Measurements from ENCODE around the gene LCE2C.
"Not testable (repeated sequence)": the region's sequence is repeated elsewhere in the genome, so short reads cannot be mapped to it uniquely, and the experiment has no call there.

Gene LCE2C

DNA sequence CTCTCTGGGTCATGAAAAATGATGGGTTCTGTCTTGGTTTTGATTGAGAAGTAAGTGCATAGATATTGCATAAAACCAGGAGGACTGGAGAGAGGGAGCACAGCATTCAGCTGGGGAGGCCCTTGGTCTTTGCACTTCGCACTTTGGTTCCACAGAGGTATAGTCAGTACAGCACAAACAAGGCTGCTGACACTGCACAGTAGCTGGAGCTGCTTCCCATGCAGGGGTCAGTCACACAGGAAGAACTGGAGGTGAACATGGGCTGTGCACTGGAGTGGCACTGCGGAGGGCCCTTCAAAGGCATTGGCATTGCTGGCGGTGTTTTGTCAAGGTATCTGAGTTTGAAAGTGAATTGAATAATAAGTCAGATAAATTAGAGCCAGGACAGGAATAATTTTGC lies 16.4 kb upstream of the LCE2C start:
- no peaks in the 10 kb centered on the region for H3K4me1 ChIP-seq
- H3K4me3 ChIP-seq = no peak overlapping the region
- no peaks in the 10 kb centered on the region for H3K36me3 ChIP-seq
- H3K4me2 ChIP-seq = no peak overlapping the region
- no peaks in the 10 kb centered on the region for H3K9me3 ChIP-seq (replicated peaks in 1 of 11)
- no peak for TF ChIP-seq Cebpa-rat (IDR thresholded peaks at IDR 0.05)
- H3K27me3 ChIP-seq = no peaks in the 10 kb centered on the region
- no peak overlapping the region for H3K9ac ChIP-seq
- no peak overlapping the region for H3K27ac ChIP-seq
- no peaks in the 10 kb centered on the region for H4K20me1 ChIP-seq

DNA sequence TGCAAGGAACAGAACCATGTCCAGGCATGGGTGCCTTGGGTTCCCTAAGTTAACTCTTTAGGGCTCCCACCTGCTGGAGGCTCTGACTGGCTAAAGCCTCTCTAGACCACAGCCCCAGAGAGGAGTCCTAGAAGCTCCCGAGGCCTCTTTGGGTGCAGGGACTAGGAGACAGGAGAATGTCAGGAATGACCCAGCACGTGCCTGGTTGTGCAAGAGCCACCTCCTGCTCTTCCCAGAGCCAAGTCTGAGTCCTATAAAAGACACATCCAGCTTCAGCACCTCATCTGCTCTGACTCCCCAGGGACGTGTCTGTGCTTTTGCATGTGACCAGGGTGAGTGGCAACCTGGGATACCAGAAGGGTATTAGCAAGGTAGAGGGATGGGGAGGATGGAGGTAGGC lies 12.0 kb upstream of the LCE2C start, which contains the start of gene LCE2D:
TSS of gene LCE2D (plus strand) at position 283 of the 400 bp plus-strand sequence. CDS start 726 bp downstream, outside the sequence.
- no peak within 1 kb of the TSS for H3K4me3 ChIP-seq
- no peak within 1 kb of the TSS for H3K9ac ChIP-seq
- no peak for TF ChIP-seq Cebpa-rat (IDR thresholded peaks at IDR 0.05)
- no peaks in the 10 kb centered on the region for H3K4me1 ChIP-seq
- no peaks in the 10 kb centered on the region for H3K27me3 ChIP-seq
- H3K4me2 ChIP-seq = no peak within 1 kb of the TSS
- H3K36me3 ChIP-seq = no peaks in the 10 kb centered on the region
- peaks cover 0 to 4% (median 0%) of the 10 kb centered on the region in 11 experiments; a peak in 1 of 22 replicates for H3K9me3 ChIP-seq (replicated peaks in 1 of 11)
- H3K27ac ChIP-seq = no peak within 1 kb of the TSS
- H4K20me1 ChIP-seq = no peaks in the 10 kb centered on the region

DNA sequence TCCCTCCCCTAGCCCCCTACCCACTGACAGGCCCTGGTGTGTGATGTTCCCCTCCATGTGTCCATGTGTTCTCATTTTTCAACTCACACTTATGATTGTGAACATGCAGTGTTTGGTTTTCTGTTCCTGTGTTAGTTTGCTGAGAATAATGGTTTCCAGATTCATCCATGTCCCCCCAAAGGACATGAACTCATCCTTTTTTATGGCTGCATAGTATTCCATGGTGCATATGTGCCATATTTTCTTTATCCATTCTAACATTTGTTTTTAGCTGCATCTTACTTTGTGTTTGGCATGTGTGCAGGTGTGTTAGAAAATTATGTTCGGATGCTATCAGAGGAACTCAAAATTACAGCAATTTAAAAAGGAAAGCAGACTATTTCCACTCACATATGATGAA lies 8.9 kb upstream of the LCE2C start:
- H4K20me1 ChIP-seq; H3K27ac ChIP-seq; H3K9ac ChIP-seq; H3K4me3 ChIP-seq; H3K36me3 ChIP-seq; H3K9me3 ChIP-seq (replicated peaks in 1 of 11); H3K27me3 ChIP-seq; H3K4me1 ChIP-seq; H3K4me2 ChIP-seq: not testable (repeated sequence)

DNA sequence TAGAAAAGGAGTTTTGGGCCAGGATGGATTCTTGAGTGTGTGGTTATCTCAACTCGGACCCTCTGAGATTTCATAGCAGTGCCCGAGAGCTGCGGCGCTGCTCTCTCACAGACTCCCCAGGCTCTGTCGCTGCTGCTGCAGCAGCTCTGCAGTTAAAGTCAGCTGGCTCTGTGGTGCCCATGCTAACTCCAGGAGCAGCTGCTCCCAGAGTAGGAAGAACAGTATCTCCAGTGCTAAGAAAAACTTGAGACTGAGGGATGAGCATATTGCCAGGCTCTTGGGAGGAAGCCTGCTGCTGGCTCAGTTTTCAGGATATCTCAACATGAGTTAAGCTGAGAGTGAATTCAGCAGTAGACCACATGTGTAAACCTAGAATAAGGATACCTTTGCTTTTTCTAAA lies 7.4 kb upstream of the LCE2C start:
- no peaks in the 10 kb centered on the region for H3K36me3 ChIP-seq
- no peak overlapping the region for H3K27ac ChIP-seq
- no peaks in the 10 kb centered on the region for H3K27me3 ChIP-seq
- no peaks in the 10 kb centered on the region for H3K4me1 ChIP-seq
- H3K9me3 ChIP-seq (replicated peaks in 1 of 11) = peaks cover 0 to 4% (median 0%) of the 10 kb centered on the region in 11 experiments; a peak in 1 of 22 replicates
- no peak overlapping the region for H3K9ac ChIP-seq
- TF ChIP-seq Cebpa-rat (IDR thresholded peaks at IDR 0.05) = no peak
- no peak overlapping the region for H3K4me3 ChIP-seq
- no peaks in the 10 kb centered on the region for H4K20me1 ChIP-seq
- H3K4me2 ChIP-seq = no peak overlapping the region

DNA sequence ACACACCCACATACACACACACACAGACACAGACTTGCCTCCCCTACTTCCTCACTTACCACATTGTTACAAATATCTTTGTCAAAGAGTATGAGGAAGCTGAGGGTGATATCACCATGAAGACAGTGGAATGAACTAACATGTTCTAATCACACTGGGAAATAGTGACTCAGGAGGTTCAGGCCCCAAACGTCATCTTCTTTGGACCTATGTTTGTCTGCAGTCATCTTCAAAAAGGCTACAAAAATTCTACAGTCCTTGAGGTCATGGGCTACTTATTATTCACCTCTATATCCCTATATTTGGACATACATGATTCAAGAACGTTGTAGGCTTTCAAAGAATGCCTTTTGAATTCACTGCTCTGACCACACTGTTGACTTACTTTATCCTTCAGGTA lies 2.1 kb upstream of the LCE2C start:
- Histone ChIP-seq H3K27ac (no peak overlapping the region), H3K4me3 (no peak overlapping the region), H3K4me1 (no peaks in the 10 kb centered on the region), H4K20me1 (no peaks in the 10 kb centered on the region), H3K9me3 (replicated peaks in 1 of 11) (no peaks in the 10 kb centered on the region), H3K4me2 (no peak overlapping the region), H3K36me3 (no peaks in the 10 kb centered on the region), H3K9ac (no peak overlapping the region), H3K27me3 (no peaks in the 10 kb centered on the region)
- TF ChIP-seq Cebpa-rat (IDR thresholded peaks at IDR 0.05) = no peak

DNA sequence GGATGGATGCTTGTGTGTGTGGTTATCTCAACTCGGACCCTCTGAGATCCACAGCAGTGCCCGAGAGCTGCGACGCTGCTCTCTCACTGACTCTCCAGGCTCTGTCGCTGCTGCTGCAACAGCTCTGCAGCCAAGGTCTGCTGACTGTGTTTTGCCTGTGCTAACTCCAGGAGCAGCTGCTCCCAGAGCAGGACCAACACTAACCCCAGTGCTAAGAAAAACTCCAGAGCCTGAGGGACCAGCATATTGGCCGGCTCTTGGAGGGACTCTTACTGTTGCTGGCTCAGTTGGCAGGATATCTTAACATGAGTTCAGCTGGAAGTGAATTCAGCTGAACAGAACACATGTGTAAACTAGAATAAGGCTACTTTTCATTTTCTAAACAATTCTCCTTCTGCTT lies 4.4 kb downstream of the LCE2C start:
- Histone ChIP-seq H3K4me2 (no peak overlapping the region), H3K27me3 (no peaks in the 10 kb centered on the region), H3K36me3 (no peaks in the 10 kb centered on the region), H3K9ac (no peak overlapping the region), H3K4me3 (no peak overlapping the region), H4K20me1 (no peaks in the 10 kb centered on the region), H3K4me1 (no peaks in the 10 kb centered on the region), H3K9me3 (replicated peaks in 1 of 11) (no peaks in the 10 kb centered on the region), H3K27ac (no peak overlapping the region)
- no peak for TF ChIP-seq Cebpa-rat (IDR thresholded peaks at IDR 0.05)

DNA sequence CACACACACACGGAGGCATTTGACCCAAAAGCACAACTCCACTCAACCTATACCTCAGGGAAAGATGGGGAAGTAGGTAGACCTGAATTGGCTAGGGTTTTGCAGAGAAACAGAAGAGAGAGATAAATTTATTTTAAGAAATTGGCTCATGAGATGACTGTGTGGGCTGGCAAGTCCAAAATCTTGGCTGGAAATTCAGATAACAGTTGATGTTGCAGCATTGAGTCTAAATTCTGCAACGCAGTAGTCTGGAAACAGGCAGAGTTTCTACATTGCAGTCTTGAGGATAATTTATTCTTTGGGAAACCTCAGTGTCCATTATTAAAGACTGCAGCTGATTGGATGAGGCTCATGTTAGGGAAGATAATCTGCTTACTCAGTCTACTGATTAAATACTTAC lies 6.5 kb downstream of the LCE2C start:
- Histone ChIP-seq H3K4me2 (no peak overlapping the region), H3K36me3 (no peaks in the 10 kb centered on the region), H4K20me1 (no peaks in the 10 kb centered on the region), H3K9me3 (replicated peaks in 1 of 11) (no peaks in the 10 kb centered on the region), H3K27me3 (no peaks in the 10 kb centered on the region), H3K4me1 (no peaks in the 10 kb centered on the region), H3K27ac (no peak overlapping the region), H3K4me3 (no peak overlapping the region), H3K9ac (no peak overlapping the region)
- no peak for TF ChIP-seq Cebpa-rat (IDR thresholded peaks at IDR 0.05)

DNA sequence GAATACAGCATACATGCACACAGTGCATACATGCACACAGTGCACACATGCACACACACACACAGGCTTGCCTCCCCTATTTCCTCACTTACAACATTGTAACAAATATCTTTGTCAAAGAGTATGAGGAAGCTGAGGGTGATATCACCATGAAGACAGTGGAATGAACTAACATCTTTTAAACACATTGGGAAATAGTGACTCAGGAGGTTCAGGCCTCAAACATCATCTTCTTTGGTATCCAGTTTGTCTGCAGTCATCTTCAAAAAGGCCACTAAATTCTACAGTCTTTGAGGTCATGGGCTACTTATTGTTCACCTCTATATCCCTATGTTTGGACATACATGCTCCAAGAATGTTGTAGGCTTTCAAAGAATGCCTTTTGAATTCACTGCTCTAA lies 8.8 kb downstream of the LCE2C start:
- Histone ChIP-seq H3K9ac (no peak overlapping the region), H3K36me3 (no peaks in the 10 kb centered on the region), H3K27me3 (no peaks in the 10 kb centered on the region), H3K4me1 (no peaks in the 10 kb centered on the region), H3K4me2 (no peak overlapping the region), H4K20me1 (no peaks in the 10 kb centered on the region), H3K4me3 (no peak overlapping the region), H3K27ac (no peak overlapping the region), H3K9me3 (replicated peaks in 1 of 11) (no peaks in the 10 kb centered on the region)
- no peak for TF ChIP-seq Cebpa-rat (IDR thresholded peaks at IDR 0.05)

DNA sequence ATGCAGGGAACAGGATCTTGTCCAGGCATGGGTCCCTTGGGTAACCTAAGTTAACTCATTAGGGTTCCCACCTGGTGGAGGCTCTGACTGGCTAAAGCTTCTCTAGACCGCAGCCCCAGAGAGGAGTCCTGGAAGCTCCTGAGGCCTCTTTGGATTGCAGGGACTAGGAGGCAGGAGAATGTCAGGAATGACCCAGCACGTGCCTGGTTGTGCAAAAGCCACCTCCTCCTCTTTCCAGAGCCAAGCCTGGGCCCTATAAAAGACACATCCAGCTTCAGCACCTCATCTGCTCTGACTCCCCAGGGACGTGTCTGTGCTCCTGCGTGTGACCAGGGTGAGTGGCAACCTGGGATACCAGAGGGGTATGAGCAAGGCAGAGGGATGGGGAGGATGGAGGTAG lies 10.7 kb downstream of the LCE2C start, which contains the start of gene LCE2B:
TSS of gene LCE2B (plus strand) at position 301 of the 400 bp plus-strand sequence. CDS start 721 bp downstream, outside the sequence.
- not testable (repeated sequence) for H4K20me1 ChIP-seq; H3K9me3 ChIP-seq (replicated peaks in 1 of 11)

DNA sequence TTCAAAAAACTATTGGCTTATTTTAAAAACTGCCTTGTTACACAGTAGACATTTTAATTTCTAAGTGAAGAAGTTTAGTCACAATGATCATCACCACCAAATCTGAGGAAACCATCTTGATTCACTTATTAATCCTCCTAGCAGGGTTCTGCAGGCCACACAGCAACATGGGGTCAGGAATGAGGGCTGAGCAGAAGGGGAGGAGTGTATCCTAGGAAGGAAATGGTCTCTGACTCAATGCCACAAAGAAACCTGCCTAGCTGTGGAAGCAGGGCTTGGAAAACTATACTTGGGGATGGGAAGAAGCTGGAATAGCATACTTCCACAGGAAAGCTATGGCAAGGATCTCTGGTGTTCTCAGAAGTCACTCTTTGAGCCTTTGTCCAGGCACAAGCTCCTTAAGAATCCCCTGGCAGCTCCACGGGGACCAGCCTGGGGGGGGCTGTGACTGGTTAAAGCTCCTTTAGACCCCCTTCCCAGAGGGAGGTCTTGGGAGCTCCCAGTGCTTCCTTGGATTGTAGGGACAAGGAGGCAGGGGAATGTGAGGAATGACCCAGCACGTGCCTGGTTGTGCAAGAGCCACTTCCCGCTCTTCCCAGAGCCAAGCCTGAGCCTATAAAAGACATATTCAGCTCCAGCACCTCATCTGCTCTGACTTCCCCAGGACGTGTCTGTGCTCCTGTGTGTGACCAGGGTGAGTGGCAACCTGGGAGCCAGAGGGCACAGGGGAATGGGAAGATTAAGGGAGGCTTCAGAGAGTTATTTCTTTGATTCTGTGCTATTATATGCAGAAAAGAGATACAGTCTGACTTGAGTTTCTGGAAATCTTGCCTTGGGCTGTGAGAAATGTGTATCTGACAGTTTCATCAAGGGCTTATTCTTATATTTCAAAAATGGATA lies 22.9 kb downstream of the LCE2C start, which contains the start of gene LCE2A:
TSS of gene LCE2A (plus strand) at position 645 of the 900 bp plus-strand sequence. CDS start 557 bp downstream, outside the sequence.
- Histone ChIP-seq H3K27ac (no peak within 1 kb of the TSS), H3K4me1 (peaks cover 0 to 20% (median 13%) of the 10 kb centered on the region in 10 experiments; a peak in 13 of 20 replicates), H3K4me3 (no peak within 1 kb of the TSS), H3K4me2 (no peak within 1 kb of the TSS), H3K9me3 (replicated peaks in 1 of 11) (peaks cover 1 to 7% (median 4%) of the 10 kb centered on the region in 11 experiments; a peak in 10 of 22 replicates), H3K27me3 (no peaks in the 10 kb centered on the region), H3K9ac (no peak within 1 kb of the TSS), H3K36me3 (no peaks in the 10 kb centered on the region), H4K20me1 (no peaks in the 10 kb centered on the region)
- TF ChIP-seq Cebpa-rat (IDR thresholded peaks at IDR 0.05) = 0 out of 22 replicates have a peak, but pooled peaks of 1 of the 11 experiments have one; percentile 17

More for the DNA sequence above, 10.7 kb downstream of the LCE2C start, which contains the start of gene LCE2B:
- H3K36me3 ChIP-seq, H3K4me1 ChIP-seq, H3K27ac ChIP-seq, H3K27me3 ChIP-seq, H3K9ac ChIP-seq, H3K4me3 ChIP-seq, H3K4me2 ChIP-seq: not testable (repeated sequence)

Data from BLaER1 treated with 17β-estradiol and CSF1 and Interleukin-3, amounts not matched to agents 10 nM and 100 nM (cell line).